Astrocyte (in vitro differentiated cells and primary cell): ENCODE results near the gene GRIN2A.

Source experiments
- CTCF ChIP-seq: IDR thresholded peaks from 2 replicates; pipeline ENCODE4 v1.5.1; 2011; ENCODE audit warnings: low read depth, mild to moderate bottlenecking, inconsistent platforms, low read length, moderate library complexity; ENCODE audit not compliant: insufficient read depth
- EZH2 ChIP-seq: IDR thresholded peaks from 2 replicates; pipeline ENCODE4 v1.6.1; 2012; ENCODE audit warnings: mild to moderate bottlenecking, low read length, inconsistent platforms; ENCODE audit not compliant: insufficient read depth

DNA sequence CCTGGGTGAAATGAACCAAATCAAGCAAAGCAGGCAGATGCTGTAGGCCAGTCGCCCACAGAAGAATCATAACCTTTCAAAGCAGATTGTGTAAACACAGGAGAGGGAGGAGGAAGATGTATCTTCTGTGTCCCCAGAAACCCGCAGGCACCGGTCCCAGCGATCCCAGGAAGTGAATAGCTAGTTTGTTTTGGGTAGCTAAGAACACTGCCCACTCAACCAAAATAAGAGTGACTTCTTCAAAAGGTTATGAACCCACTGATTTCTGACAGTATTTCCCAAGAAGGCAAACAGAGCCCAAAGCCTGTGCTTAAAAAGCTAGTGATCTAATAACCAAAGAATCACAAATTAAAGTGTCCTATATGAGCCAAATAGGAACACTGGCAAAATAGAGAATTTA, 67.8 kb downstream of the GRIN2A start:
- TF ChIP-seq EZH2, result no peak
- no peak for TF ChIP-seq CTCF
